Activated CD4-positive, alpha-beta T cell treated with anti-CD3 and anti-CD28 coated beads for 36 hours (primary cell): ENCODE data around the gene GLP2R. TPM values are rescaled to one million over a fixed set of nuclear protein-coding genes. Genes with fewer than 3 reads are reported as not detected.

Experiments
- ATAC-seq: fragments of 200-7000 bp; cut with Tn5 transposase; one replicate; pipeline ENCODE4 v1.10.0; 2021; ENCODE audit warnings: mild to moderate bottlenecking, moderate library complexity
- CTCF ChIA-PET: fragments of 350-600 bp; sonication (Branson Sonifier 250); formaldehyde crosslinking; loops from one replicate; lab custom pipeline; 2021; ENCODE audit warnings: antibody characterized with exemption; lab: Charles Lee
- POLR2A ChIA-PET: fragments of 350-600 bp; sonication (Branson Sonifier 250); formaldehyde crosslinking; loops from one replicate; lab custom pipeline; 2021; ENCODE audit warnings: antibody characterized with exemption, inconsistent platforms; lab: Charles Lee
- DNase-seq: peaks from one replicate; pipeline ENCODE4 v3.0.0-alpha.2; 2020
- H3K27ac Mint-ChIP-seq: one replicate; pipeline ENCODE4 v1.8.0; 2021; ENCODE audit warnings: mixed read lengths
- H3K27me3 Mint-ChIP-seq: one replicate; pipeline ENCODE4 v1.8.0; 2021; ENCODE audit warnings: mixed read lengths
- H3K36me3 Mint-ChIP-seq: one replicate; pipeline ENCODE4 v1.8.0; 2021; ENCODE audit warnings: low read depth, mixed read lengths
- H3K4me1 Mint-ChIP-seq: one replicate; pipeline ENCODE4 v1.8.0; 2021; ENCODE audit warnings: mixed read lengths
- H3K4me3 Mint-ChIP-seq: one replicate; pipeline ENCODE4 v1.8.0; 2021; ENCODE audit warnings: mild to moderate bottlenecking, moderate library complexity, mixed read lengths
- H3K9me3 Mint-ChIP-seq: one replicate; pipeline ENCODE4 v1.8.0; 2021; ENCODE audit warnings: low read depth, mixed read lengths
- intact Hi-C, 2 experiments: fragments of 100-400 bp; cut with DNase I in 1 of 2; cut with micrococcal nuclease in 1 of 2; formaldehyde crosslinking; loops; one replicate each; pipeline versions ENCODE4 v1.14.2 to v1.15.1; 2022 to 2024; cut with DNase I, micrococcal nuclease
- total RNA-seq, 2 experiments: library from RNA; stranded (reverse); gene quantifications; one replicate each; pipeline ENCODE4 v1.2.3, GENCODE V29; 2021

Gene GLP2R
- total RNA-seq, 2 experiments from 2014 or later, result not detected

DNA sequence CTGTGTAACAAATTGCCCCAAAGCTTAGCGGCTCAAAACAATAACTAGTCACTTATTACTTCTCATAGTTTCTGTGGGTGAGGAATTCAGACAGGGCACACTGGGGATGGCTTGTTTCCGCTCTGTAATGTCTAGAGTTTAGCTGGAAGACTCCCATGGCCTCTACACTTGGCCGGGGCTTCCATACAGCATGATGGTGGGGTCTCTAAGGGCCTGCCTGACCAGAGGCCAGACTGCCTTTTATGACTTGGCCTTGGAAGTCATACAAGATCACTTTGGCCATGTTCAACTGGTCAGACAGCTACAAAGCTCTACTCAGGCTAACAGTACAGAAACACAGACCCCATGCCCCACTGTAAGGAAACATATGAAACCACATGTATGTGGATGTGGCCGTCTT is 8.2 kb downstream of the GLP2R start:
- H3K36me3 Mint-ChIP-seq, result no peaks in the 10 kb centered on the region
- POLR2A ChIA-PET, result no interaction called here
- H3K4me3 Mint-ChIP-seq, result no peak overlapping the region
- H3K4me1 Mint-ChIP-seq, result no peaks in the 10 kb centered on the region
- CTCF ChIA-PET, result no interaction called here
- H3K27ac Mint-ChIP-seq, result no peak overlapping the region
- ATAC-seq (no peak), DNase-seq (no peak)
- no peaks in the 10 kb centered on the region for H3K9me3 Mint-ChIP-seq
- H3K27me3 Mint-ChIP-seq, result peaks cover 9% of the 10 kb centered on the region
- intact Hi-C loops, result no loop called here

DNA sequence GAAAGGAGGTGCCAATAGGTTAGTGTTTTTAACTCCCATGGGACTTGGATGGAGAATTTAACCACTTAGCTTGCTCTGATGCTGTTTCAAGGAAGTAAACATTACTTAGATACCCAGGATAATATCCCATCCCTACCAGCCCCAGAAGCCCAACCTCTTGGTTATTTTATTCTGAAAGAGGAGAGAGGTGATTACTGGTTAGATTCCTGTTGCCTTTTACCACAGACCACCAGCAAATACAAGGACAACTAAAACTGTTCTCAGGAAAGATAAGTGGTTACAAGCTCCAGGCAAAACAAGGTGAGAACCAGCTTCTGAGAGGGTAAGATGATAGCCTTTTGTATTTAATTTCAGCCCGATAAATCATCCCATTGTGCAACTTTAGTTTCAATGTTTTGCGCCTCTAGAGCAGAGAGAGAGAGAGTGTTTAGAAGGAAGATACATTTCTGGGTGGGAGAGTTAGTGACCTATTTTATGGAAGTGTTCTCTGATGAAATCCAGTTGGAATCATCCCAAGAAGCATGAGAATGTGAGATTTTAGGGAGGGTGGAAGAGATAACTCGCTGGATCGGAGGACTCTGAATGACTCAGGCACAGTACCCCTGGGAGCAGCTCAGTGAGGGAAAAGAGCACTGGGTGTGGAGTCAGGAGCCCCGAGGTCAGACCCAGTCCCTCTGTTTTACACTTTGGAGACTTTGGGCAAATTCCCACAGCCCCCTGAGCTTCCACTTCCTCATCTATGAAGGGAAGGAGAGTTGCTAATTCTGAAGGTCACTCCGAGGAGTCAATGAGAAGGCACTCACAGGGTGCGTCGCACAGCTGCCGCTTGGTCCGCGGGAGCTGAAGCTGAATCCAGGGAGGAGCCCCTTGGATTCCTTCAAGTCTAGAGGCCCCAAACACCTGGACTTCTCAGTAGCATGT is 12.1 kb downstream of the GLP2R start:
- H3K36me3 Mint-ChIP-seq, result no peaks in the 10 kb centered on the region
- ATAC-seq, result no peak
- CTCF ChIA-PET, result no interaction called here
- POLR2A ChIA-PET, result no interaction called here
- H3K9me3 Mint-ChIP-seq, result no peaks in the 10 kb centered on the region
- no peak for DNase-seq
- H3K4me3 Mint-ChIP-seq, result no peak overlapping the region
- intact Hi-C loops, result no loop called here
- no peaks in the 10 kb centered on the region for H3K4me1 Mint-ChIP-seq
- peaks cover 11% of the 10 kb centered on the region for H3K27me3 Mint-ChIP-seq
- H3K27ac Mint-ChIP-seq, result no peak overlapping the region

DNA sequence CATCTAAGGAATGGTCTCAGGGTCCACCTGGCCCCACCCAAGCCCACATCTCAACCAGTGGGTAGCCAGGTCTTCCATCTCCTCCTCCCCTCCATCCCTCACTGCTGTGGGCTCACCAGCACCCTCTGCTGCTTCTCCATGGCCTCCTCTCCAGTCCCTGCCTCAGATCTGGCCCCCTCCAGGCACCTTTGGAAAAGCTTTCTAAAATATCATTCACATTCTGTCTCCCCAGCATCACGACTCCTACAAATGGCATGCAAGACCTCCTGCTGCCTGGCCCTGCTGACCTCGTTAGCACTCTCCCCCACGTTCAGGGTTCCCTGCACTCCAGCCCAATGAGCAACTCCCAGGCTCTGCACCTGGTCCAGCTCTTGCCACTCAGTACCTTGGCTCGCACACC is 13.7 kb downstream of the GLP2R start:
- no peak overlapping the region for H3K27ac Mint-ChIP-seq
- intact Hi-C loops, result no loop called here
- H3K4me3 Mint-ChIP-seq, result no peak overlapping the region
- H3K9me3 Mint-ChIP-seq, result no peaks in the 10 kb centered on the region
- H3K4me1 Mint-ChIP-seq, result no peaks in the 10 kb centered on the region
- DNase-seq (no peak), ATAC-seq (no peak)
- H3K36me3 Mint-ChIP-seq, result no peaks in the 10 kb centered on the region
- peaks cover 13% of the 10 kb centered on the region for H3K27me3 Mint-ChIP-seq
- ChIA-PET POLR2A (no interaction called here), CTCF (no interaction called here)

DNA sequence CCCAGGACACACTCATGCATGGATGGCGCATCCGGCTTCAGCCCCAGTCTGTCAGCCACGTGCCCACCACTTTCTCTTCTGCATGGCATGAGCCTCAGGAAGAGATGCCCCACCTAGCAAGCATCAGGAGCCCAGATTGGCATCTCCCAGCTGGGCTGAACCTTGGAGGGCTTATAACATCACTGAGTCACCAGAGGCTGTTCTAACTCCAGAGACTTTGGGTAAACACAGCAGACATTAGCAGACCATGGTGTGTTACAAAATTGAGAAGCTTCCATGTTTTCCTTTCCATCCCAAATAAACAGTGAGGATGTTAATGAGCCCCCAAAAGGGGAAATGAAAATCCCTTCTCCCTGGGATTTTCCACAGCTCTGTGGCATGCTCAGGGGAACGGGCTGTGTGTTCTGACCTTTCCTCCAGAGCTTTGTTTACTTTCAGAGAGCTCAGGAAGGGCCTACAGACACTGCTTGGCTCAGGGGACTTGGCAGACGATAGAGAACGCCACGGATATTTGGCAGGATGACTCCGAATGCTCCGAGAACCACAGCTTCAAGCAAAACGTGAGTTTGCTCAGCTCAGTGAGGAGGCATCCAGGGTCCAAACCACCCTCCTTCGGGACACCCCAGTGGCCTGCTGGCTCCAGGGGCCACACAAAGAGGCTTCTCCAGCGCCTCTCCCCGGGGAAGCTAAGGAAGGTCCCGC is 16.5 kb downstream of the GLP2R start:
- Mint-ChIP-seq H3K9me3 (no peaks in the 10 kb centered on the region), H3K4me1 (no peaks in the 10 kb centered on the region), H3K4me3 (no peak overlapping the region), H3K27ac (no peak overlapping the region), H3K27me3 (peaks cover 9% of the 10 kb centered on the region), H3K36me3 (no peaks in the 10 kb centered on the region)
- ATAC-seq (no peak), DNase-seq (no peak)
- intact Hi-C loops, result no loop called here
- ChIA-PET POLR2A (no interaction called here), CTCF (no interaction called here)

DNA sequence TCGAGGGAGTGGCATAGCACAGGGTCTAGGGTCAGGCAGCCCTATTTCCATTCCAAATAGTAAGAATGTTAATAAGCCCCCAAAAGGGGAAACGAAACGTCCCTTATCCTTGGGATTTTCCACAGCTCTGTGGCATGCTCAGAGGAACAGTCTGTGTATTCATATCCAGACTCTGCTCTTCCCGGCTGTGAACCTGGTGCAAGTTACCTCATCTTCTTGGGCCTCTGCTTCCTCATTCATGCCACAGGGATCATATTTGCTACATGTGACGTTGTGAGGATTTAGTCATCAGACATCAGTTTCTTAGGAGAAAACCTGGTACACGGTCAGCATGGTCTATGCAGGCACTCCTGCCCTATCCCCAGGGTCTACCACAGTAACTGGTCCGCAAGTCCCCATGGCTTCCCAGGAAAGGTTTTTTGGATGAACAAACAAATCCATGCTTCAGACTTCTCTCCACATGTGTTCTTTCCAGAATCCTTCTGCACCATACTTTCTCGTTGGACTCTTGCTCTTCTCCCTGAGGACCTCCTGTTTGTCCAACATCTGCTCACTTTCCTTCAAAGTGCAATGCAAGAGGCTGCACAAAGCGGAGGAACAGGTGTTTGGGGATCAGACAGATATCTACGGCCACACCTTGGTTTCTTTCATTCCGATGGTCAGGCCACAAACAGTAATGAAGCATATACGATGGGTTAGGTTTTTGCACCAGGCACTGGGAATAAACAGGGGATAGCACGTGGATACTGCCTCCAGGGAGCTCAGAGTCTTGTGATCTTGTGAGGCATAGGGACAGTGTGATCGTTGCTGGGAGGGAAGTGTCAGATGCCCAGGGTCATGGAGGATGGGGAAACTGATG is 17.7 kb downstream of the GLP2R start:
- Mint-ChIP-seq H3K27ac (no peak overlapping the region), H3K4me3 (no peak overlapping the region), H3K9me3 (no peaks in the 10 kb centered on the region), H3K4me1 (no peaks in the 10 kb centered on the region), H3K27me3 (peaks cover 5% of the 10 kb centered on the region), H3K36me3 (no peaks in the 10 kb centered on the region)
- ChIA-PET CTCF (no interaction called here), POLR2A (no interaction called here)
- ATAC-seq, result no peak
- intact Hi-C loops, result no loop called here
- DNase-seq, result no peak

DNA sequence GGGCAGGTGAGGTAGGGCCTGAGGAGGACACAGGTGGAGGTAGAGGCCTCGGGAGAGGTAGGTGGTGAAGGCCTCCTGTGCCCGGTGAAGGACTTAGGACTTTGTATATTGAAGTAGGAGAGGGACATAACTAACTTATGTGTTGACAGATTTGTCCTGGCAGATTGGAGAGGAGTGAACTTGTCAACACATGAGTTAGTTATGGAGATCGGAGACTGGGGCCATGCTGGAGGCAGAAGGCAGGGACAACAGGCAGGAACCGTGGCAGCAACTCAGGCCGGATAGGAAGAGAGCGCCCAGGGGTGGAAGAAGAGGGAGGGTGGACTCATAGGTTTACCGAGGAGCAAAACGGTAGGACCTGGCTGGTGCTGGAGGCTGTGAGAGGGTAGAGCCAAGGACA is 18.4 kb downstream of the GLP2R start:
- Mint-ChIP-seq H3K4me1 (no peaks in the 10 kb centered on the region), H3K4me3 (no peak overlapping the region), H3K27me3 (peaks cover 5% of the 10 kb centered on the region), H3K9me3 (no peaks in the 10 kb centered on the region), H3K36me3 (no peaks in the 10 kb centered on the region), H3K27ac (no peak overlapping the region)
- ChIA-PET CTCF (no interaction called here), POLR2A (no interaction called here)
- intact Hi-C loops, result no loop called here
- DNase-seq (no peak), ATAC-seq (no peak)

DNA sequence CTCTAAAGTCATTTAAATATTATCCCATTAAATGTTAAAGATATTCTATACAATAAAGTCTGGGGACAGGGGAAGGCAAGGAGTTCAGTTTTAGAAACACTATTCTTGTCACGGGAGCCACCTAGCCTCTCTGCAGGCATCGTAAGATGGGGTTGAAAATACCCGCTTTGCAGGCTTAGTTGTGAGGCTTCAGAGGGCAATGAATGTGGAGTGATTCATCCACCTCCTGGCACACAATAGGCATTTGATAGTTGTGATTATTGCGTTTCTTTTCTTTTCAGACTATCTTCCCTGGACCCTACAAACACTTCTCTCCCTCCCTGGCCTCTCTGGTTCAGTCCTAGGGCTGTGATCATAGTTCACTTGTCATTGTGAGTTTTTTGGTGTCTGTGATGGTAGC is 19.6 kb downstream of the GLP2R start:
- DNase-seq (no peak), ATAC-seq (no peak)
- H3K9me3 Mint-ChIP-seq, result no peaks in the 10 kb centered on the region
- no peak overlapping the region for H3K4me3 Mint-ChIP-seq
- intact Hi-C loops, result no loop called here
- POLR2A ChIA-PET, result no interaction called here
- peaks cover 5% of the 10 kb centered on the region for H3K27me3 Mint-ChIP-seq
- H3K27ac Mint-ChIP-seq, result no peak overlapping the region
- no peaks in the 10 kb centered on the region for H3K36me3 Mint-ChIP-seq
- CTCF ChIA-PET, result no interaction called here
- H3K4me1 Mint-ChIP-seq, result no peaks in the 10 kb centered on the region

DNA sequence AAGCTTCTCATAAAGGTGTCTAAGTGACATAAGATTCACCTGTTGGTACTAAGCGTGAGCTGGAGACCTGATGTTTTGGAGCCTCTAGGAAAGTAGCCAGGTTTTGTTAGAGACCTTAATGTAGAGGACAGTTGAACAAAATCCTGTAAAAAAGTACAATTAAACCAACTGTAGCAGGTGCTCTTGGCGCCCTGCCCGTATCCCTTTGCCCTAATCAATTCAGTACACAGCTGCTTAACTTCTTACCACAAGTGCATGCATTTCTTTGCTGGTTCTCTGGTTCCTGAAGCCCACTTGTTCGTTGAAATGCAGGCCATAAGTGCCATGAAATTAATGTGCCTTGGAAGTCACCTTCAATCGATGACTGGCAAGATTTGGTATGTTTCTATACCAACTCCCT is 24.4 kb downstream of the GLP2R start:
- POLR2A ChIA-PET, result no interaction called here
- H3K4me1 Mint-ChIP-seq, result no peaks in the 10 kb centered on the region
- no peaks in the 10 kb centered on the region for H3K36me3 Mint-ChIP-seq
- H3K9me3 Mint-ChIP-seq, result no peaks in the 10 kb centered on the region
- no peak overlapping the region for H3K4me3 Mint-ChIP-seq
- DNase-seq, result no peak
- intact Hi-C loops, result no loop called here
- H3K27ac Mint-ChIP-seq, result no peak overlapping the region
- no peaks in the 10 kb centered on the region for H3K27me3 Mint-ChIP-seq
- ATAC-seq, result no peak
- CTCF ChIA-PET, result no interaction called here

DNA sequence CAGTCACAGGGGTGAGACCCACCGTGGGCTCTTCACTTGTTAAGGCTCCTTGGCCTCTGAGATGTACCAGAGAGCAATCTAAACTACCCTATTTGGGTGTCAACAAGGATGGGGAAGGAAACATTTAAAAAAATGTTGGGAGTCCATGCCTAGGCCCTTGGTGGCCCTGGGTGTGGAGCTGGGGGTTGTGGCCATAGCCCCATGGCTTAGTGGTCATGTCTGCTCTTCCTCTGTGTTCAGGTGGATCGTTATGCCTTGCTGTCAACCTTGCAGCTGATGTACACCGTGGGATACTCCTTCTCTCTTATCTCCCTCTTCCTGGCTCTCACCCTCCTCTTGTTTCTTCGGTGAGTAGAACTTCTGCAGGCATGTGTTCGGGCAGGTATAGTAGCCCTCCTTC is 28.5 kb downstream of the GLP2R start:
- intact Hi-C loops, result no loop called here
- Mint-ChIP-seq H3K27me3 (no peaks in the 10 kb centered on the region), H3K36me3 (no peaks in the 10 kb centered on the region), H3K27ac (no peak overlapping the region), H3K9me3 (no peaks in the 10 kb centered on the region), H3K4me3 (no peak overlapping the region), H3K4me1 (no peaks in the 10 kb centered on the region)
- CTCF ChIA-PET, result interaction anchor here (1.0 kb wide), 1 partner anchor 70 kb away, joined by 3 read pairs; no protein-coding TSS in a partner anchor
- DNase-seq (no peak), ATAC-seq (no peak)
- POLR2A ChIA-PET, result no interaction called here

DNA sequence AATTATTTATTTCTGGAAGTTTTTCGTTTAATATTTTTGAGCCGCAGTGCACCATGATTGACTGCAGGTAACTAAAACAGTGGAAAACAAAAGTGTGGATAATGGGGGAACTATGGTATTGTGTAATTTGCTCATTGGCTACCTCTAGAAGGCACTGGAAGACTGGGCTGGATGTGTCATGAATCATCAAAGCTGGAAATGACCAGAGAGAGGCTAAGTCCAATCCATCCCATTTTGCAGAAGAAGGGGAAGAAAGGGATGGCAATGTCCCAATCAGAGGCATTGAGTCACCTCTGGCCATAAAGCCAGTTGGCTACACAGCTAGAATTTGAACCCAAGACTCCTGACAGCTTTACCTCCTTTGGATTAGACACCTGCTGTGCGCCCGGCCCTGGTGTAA is 29.3 kb downstream of the GLP2R start:
- intact Hi-C loops, result no loop called here
- Mint-ChIP-seq H3K27me3 (no peaks in the 10 kb centered on the region), H3K4me3 (no peak overlapping the region), H3K4me1 (no peaks in the 10 kb centered on the region), H3K36me3 (no peaks in the 10 kb centered on the region), H3K9me3 (no peaks in the 10 kb centered on the region), H3K27ac (no peak overlapping the region)
- ATAC-seq, result no peak
- DNase-seq, result no peak
- CTCF ChIA-PET, result no interaction called here
- POLR2A ChIA-PET, result interaction anchor here (0.6 kb wide), 1 partner anchor 411 kb away, joined by 3 read pairs; no protein-coding TSS in a partner anchor

DNA sequence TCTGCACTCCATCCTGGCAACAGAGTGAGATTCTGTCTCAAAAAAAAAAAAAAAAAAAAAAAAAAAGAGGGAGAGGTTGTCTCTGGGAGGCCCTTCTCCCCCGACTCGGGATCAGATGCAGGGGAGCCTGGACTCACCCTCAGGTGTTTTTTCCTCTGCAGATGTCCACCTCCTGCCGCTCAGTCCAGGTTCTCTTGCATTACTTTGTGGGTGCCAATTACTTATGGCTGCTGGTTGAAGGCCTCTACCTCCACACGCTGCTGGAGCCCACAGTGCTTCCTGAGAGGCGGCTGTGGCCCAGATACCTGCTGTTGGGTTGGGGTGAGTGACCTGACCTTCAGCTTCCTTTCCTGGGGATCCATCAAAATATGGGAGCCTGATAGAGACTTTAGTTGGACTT is 34.1 kb downstream of the GLP2R start:
- Mint-ChIP-seq H3K27ac (no peak overlapping the region), H3K4me1 (no peaks in the 10 kb centered on the region), H3K27me3 (peaks cover 2% of the 10 kb centered on the region), H3K4me3 (no peak overlapping the region), H3K9me3 (peaks cover 7% of the 10 kb centered on the region), H3K36me3 (no peaks in the 10 kb centered on the region)
- ATAC-seq (no peak), DNase-seq (no peak)
- intact Hi-C loops, result no loop called here
- ChIA-PET POLR2A (interaction anchor here (0.6 kb wide), 1 partner anchor 64 kb away, joined by 7 read pairs; no protein-coding TSS in a partner anchor), CTCF (no interaction called here)
